GM19328 (cell line): ENCODE measurements around the gene FAM76A.

Experiments
- ATAC-seq: cut with Tn5 transposase; IDR thresholded peaks from one replicate; pipeline ENCODE4 v1.9.1; 2021; ENCODE audit warnings: mild to moderate bottlenecking, moderate library complexity; ENCODE audit not compliant: unreplicated experiment

Gene FAM76A

GRCh38 chr1:27719286-27720251, 6.2 kb upstream of the FAM76A start:
- ATAC-seq = no peak

- no peak for ATAC-seq
Measured at GRCh38 chr1:27724961-27725373, 794 bp upstream of the FAM76A start.

GRCh38 chr1:27726173-27727044, 648 bp downstream of the FAM76A start:
- ATAC-seq = peak; percentile 27

GRCh38 chr1:27727126-27727525, 1.4 kb downstream of the FAM76A start:
- ATAC-seq = no peak

- ATAC-seq = no peak
Measured at GRCh38 chr1:27736252-27736651, 10.5 kb downstream of the FAM76A start.

GRCh38 chr1:27741121-27741520, 15.4 kb downstream of the FAM76A start:
- ATAC-seq = no peak

- no peak for ATAC-seq
Measured at GRCh38 chr1:27744556-27744955, 18.8 kb downstream of the FAM76A start.

- no peak for ATAC-seq
Measured at GRCh38 chr1:27745466-27745865, 19.7 kb downstream of the FAM76A start.

- no peak for ATAC-seq
Measured at GRCh38 chr1:27752360-27752759, 26.6 kb downstream of the FAM76A start.

GRCh38 chr1:27755286-27755685, 29.5 kb downstream of the FAM76A start:
- no peak for ATAC-seq

- ATAC-seq = no peak
Measured at GRCh38 chr1:27755865-27756264, 30.1 kb downstream of the FAM76A start.

- ATAC-seq = no peak
Measured at GRCh38 chr1:27759236-27759635, 33.5 kb downstream of the FAM76A start.

GRCh38 chr1:27760426-27760825, 34.7 kb downstream of the FAM76A start:
- ATAC-seq = no peak

GRCh38 chr1:27762033-27762432, 36.3 kb downstream of the FAM76A start:
- no peak for ATAC-seq

- no peak for ATAC-seq
Measured at GRCh38 chr1:27763358-27763757, 37.6 kb downstream of the FAM76A start.

GRCh38 chr1:27770293-27770830, 44.6 kb downstream of the FAM76A start:
- no peak for ATAC-seq

GRCh38 chr1:27772036-27772931, 46.5 kb downstream of the FAM76A start:
- no peak for ATAC-seq

GRCh38 chr1:27772932-27773825, 47.4 kb downstream of the FAM76A start, which contains the start of gene STX12:
STX12 (plus strand) TSS chr1:27773219; CDS start chr1:27773308, 89 bp downstream.
- peak; percentile 90 for ATAC-seq

GRCh38 chr1:27773826-27774445, 48.2 kb downstream of the FAM76A start:
- ATAC-seq = no peak
